ENCODE results near the gene TEPSIN. TPM values are rescaled to one million over a fixed set of nuclear protein-coding genes. Genes with fewer than 3 reads are reported as not detected.

TEPSIN gene
- total and polyA plus RNA-seq, 4 donors: 20.7 to 48.7 (median 31.1) TPM

- ATAC-seq (ENCODE audit: insufficient read depth, low FRiP score) (peak; percentile 90), DNase-seq (peak; percentile 86 to 91 (median 86))
- Histone ChIP-seq H3K9ac (ENCODE audit: insufficient read depth in 1 of 2, low read length in 2 of 2) (peak overlapping the region in 1 of 2 donors; percentile 25), H3K27me3 (ENCODE audit: control insufficient read depth in 3 of 3, insufficient read depth in 3 of 3, low read length in 2 of 3) (no peaks in the 10 kb centered on the region), H3K4me1 (ENCODE audit: control insufficient read depth in 5 of 5, insufficient read depth in 5 of 5, low read length in 5 of 5) (peaks cover 0 to 44% (median 4%) of the 10 kb centered on the region in 5 donors), H3K4me3 (no peak overlapping the region), H3K27ac (ENCODE audit: low read depth in 1 of 2, low read length in 1 of 2) (peak overlapping the region in 1 of 2 donors; percentile 71), H3K36me3 (ENCODE audit: control insufficient read depth in 4 of 4, insufficient read depth in 4 of 4, low read length in 4 of 4) (peaks cover 0 to 52% (median 0%) of the 10 kb centered on the region in 4 donors), H3K9me3 (ENCODE audit: control insufficient read depth in 4 of 4, insufficient read depth in 3 of 4, low read length in 3 of 4) (no peaks in the 10 kb centered on the region)
- WGBS, 2 donors: 24 to 28% methylated on average over 35 of the region's 35 CpGs
- TF ChIP-seq CTCF (IDR thresholded peaks at IDR 0.05; ENCODE audit: control extremely low read depth, extremely low read depth): no peak
These were observed 16.3 kb upstream of the TEPSIN start for GRCh38 chr17:81254955-81255717.

- peak; percentile 53 to 58 (median 58) for DNase-seq
- peaks cover 0 to 46% (median 3%) of the 10 kb centered on the region in 4 donors for H3K36me3 ChIP-seq (ENCODE audit: control insufficient read depth in 4 of 4, insufficient read depth in 4 of 4, low read length in 4 of 4)
- H3K9ac ChIP-seq (ENCODE audit: insufficient read depth in 1 of 2, low read length in 2 of 2): no peak overlapping the region
- no peak overlapping the region for H3K27ac ChIP-seq (ENCODE audit: low read depth in 1 of 2, low read length in 1 of 2)
- H3K9me3 ChIP-seq (ENCODE audit: control insufficient read depth in 4 of 4, insufficient read depth in 3 of 4, low read length in 3 of 4): no peaks in the 10 kb centered on the region
- WGBS, 2 donors: 60 to 68% methylated on average over 19 of the region's 19 CpGs
- peak; percentile 74 for TF ChIP-seq CTCF (IDR thresholded peaks at IDR 0.05; ENCODE audit: control extremely low read depth, extremely low read depth)
- peaks cover 0 to 44% (median 4%) of the 10 kb centered on the region in 5 donors for H3K4me1 ChIP-seq (ENCODE audit: control insufficient read depth in 5 of 5, insufficient read depth in 5 of 5, low read length in 5 of 5)
- ATAC-seq (ENCODE audit: insufficient read depth, low FRiP score): no peak
- no peaks in the 10 kb centered on the region for H3K27me3 ChIP-seq (ENCODE audit: control insufficient read depth in 3 of 3, insufficient read depth in 3 of 3, low read length in 2 of 3)
- H3K4me3 ChIP-seq: no peak overlapping the region
These were observed 14.7 kb upstream of the TEPSIN start for GRCh38 chr17:81253358-81254131.

GRCh38 chr17:81252987-81253329, 14.1 kb upstream of the TEPSIN start:
- DNase-seq (no peak), ATAC-seq (ENCODE audit: insufficient read depth, low FRiP score) (no peak)
- Histone ChIP-seq H3K4me3 (no peak overlapping the region), H3K27ac (ENCODE audit: low read depth in 1 of 2, low read length in 1 of 2) (no peak overlapping the region), H3K27me3 (ENCODE audit: control insufficient read depth in 3 of 3, insufficient read depth in 3 of 3, low read length in 2 of 3) (no peaks in the 10 kb centered on the region), H3K4me1 (ENCODE audit: control insufficient read depth in 5 of 5, insufficient read depth in 5 of 5, low read length in 5 of 5) (peaks cover 0 to 44% (median 4%) of the 10 kb centered on the region in 5 donors), H3K9me3 (ENCODE audit: control insufficient read depth in 4 of 4, insufficient read depth in 3 of 4, low read length in 3 of 4) (no peaks in the 10 kb centered on the region), H3K36me3 (ENCODE audit: control insufficient read depth in 4 of 4, insufficient read depth in 4 of 4, low read length in 4 of 4) (peaks cover 0 to 43% (median 3%) of the 10 kb centered on the region in 4 donors), H3K9ac (ENCODE audit: insufficient read depth in 1 of 2, low read length in 2 of 2) (no peak overlapping the region)
- 78 to 87% methylated on average over 15 of the region's 15 CpGs for whole genome bisulfite sequencing, 2 donors
- TF ChIP-seq CTCF (IDR thresholded peaks at IDR 0.05; ENCODE audit: control extremely low read depth, extremely low read depth): no peak
